ENCODE measurements around the gene HUNK.
A peak's percentile ranks its signal among the peaks of the same experiment; 100 is the strongest.

Gene HUNK

GRCh38 chr21:32044205-32045180 lies 171.7 kb downstream of the HUNK start:
- H3K27ac Mint-ChIP-seq = peak overlapping the region; percentile 50 to 95 (median 77)
- H3K27me3 Mint-ChIP-seq (ENCODE audit: low read depth) = peaks cover 10% of the 10 kb centered on the region
- peaks cover 12% of the 10 kb centered on the region for H3K9me3 Mint-ChIP-seq
- no peak for TF ChIP-seq CTCF (IDR thresholded peaks at IDR 0.05; ENCODE audit: unreplicated experiment in 3 of 3)
- no peaks in the 10 kb centered on the region for H3K36me3 Mint-ChIP-seq (ENCODE audit: low read depth)
- H3K4me3 Mint-ChIP-seq = no peak overlapping the region
- H3K4me1 Mint-ChIP-seq = peaks cover 37% of the 10 kb centered on the region

- Mint-ChIP-seq H3K4me3 (no peak overlapping the region), H3K4me1 (peaks cover 47% of the 10 kb centered on the region), H3K9me3 (peaks cover 3% of the 10 kb centered on the region), H3K36me3 (ENCODE audit: low read depth) (no peaks in the 10 kb centered on the region), H3K27me3 (ENCODE audit: low read depth) (peaks cover 5% of the 10 kb centered on the region), H3K27ac (peak overlapping the region in 2 of 3 experiments; percentile 50 to 95)
- TF ChIP-seq CTCF (IDR thresholded peaks at IDR 0.05; ENCODE audit: unreplicated experiment in 3 of 3) = no peak
Measured at GRCh38 chr21:32046191-32046590, 173.4 kb downstream of the HUNK start.

GRCh38 chr21:32048353-32048752 lies 175.5 kb downstream of the HUNK start:
- H3K4me3 Mint-ChIP-seq = no peak overlapping the region
- no peak for TF ChIP-seq CTCF (IDR thresholded peaks at IDR 0.05; ENCODE audit: unreplicated experiment in 3 of 3)
- peak overlapping the region in 1 of 3 experiments; percentile 34 for H3K27ac Mint-ChIP-seq
- H3K4me1 Mint-ChIP-seq = peaks cover 41% of the 10 kb centered on the region
- H3K27me3 Mint-ChIP-seq (ENCODE audit: low read depth) = no peaks in the 10 kb centered on the region
- H3K36me3 Mint-ChIP-seq (ENCODE audit: low read depth) = peaks cover 5% of the 10 kb centered on the region
- peaks cover 16% of the 10 kb centered on the region for H3K9me3 Mint-ChIP-seq

Measured in nephron (organoid).